Ovary (tissue), 9 donors: Measurements from ENCODE around the gene IGF1R. TPM values are rescaled to one million over a fixed set of nuclear protein-coding genes. Genes with fewer than 3 reads are reported as not detected.

ENCODE experiments used
- DNase-seq, 5 donors: peaks; one replicate each; pipeline ENCODE4 v3.0.0-alpha.2; 2019 to 2020
- H3K27ac ChIP-seq, 2 donors: fragments of 200-600 bp; one replicate each; pipeline versions ENCODE4 v1.5.1 to v1.8.0; 2019 to 2022
- H3K27me3 ChIP-seq: fragments of 200-600 bp; one replicate; pipeline ENCODE4 v1.8.0; 2022
- H3K36me3 ChIP-seq: fragments of 200-600 bp; sonication (generic); one replicate; pipeline ENCODE4 v1.5.1; 2019
- H3K4me1 ChIP-seq: one replicate; pipeline ENCODE4 v1.8.1; 2013; ENCODE audit warnings: mild to moderate bottlenecking, moderate library complexity; ENCODE audit not compliant: insufficient read depth
- H3K4me3 ChIP-seq: fragments of 200-600 bp; sonication (generic); one replicate; pipeline ENCODE4 v1.5.1; 2017
- H3K9me3 ChIP-seq, 2 donors: fragments of 200-600 bp in 1 of 2; sonication (generic) in 1 of 2; one replicate each; pipeline versions ENCODE4 v1.5.1 to v1.8.1; 2013 to 2019; ENCODE audit warnings: mild to moderate bottlenecking in 1 of 2, moderate library complexity in 1 of 2
- CTCF ChIP-seq, 3 donors: fragments of 450-650 bp in 2 of 3; fragments of 200-600 bp in 1 of 3; IDR thresholded peaks; one replicate each; pipeline versions ENCODE4 v1.5.1 to v1.8.0; 2016 to 2022; ENCODE audit warnings: antibody characterized with exemption in 3 of 3, mild to moderate bottlenecking in 1 of 3
- EP300 ChIP-seq: sonication (generic); formaldehyde crosslinking; IDR thresholded peaks from one replicate; pipeline ENCODE4 v1.6.1; 2017; ENCODE audit warnings: antibody characterized with exemption
- POLR2A ChIP-seq: fragments of 450-650 bp; IDR thresholded peaks from one replicate; pipeline ENCODE4 v1.6.1; 2017; ENCODE audit warnings: antibody characterized with exemption, mild to moderate bottlenecking, moderate library complexity
- WGBS, 3 donors: extraction: QIAGEN DNeasy Blood & Tissue Kit in 1 of 3; methylation state at CpG; one replicate each; pipeline versions ENCODE4 v1.1.5 to v1.1.7; 2013 to 2017; 5-methylcytosine and 5-hydroxymethylcytosine counted together
- intact Hi-C, 4 donors: fragments of 100-400 bp; cut with DNase I; formaldehyde crosslinking; loops; one replicate each; pipeline versions ENCODE4 v1.11.0 to v1.15.1; 2022 to 2023
- polyA plus RNA-seq, 2 donors: library from polyadenylated mRNA; stranded (reverse); fragments of 200-250 nt in 1 of 2; fragments of 350-450 nt in 1 of 2; fragmentation: Illumina TruSeq in 1 of 2; extraction: RNeasy Lipid Tissue Mini Kit (QIAGEN cat#74804) in 1 of 2; gene quantifications; one replicate each; pipeline ENCODE4 v1.2.3, GENCODE V29; 2013 to 2014
- total RNA-seq, 7 donors: library from RNA; depleted of rRNA in 2 of 7; stranded (reverse); fragments of >200 nt in 2 of 7; fragmentation: NEBNext Ultra II Directional in 3 of 7; extraction: Animal tissue kit (Norgen Biotek cat#: 25700) in 3 of 7; gene quantifications; one replicate each; pipeline versions ENCODE4 v1.1.0 to v1.2.4, GENCODE V29; 2016 to 2023
- donor health status: DM: no; HTN: no; CAD: no; lungs with moderate emphysema.
- donor health status: DM: no; HTN: no; CAD: no.
- donor health status: Bipolar disorder and iron deficiency.
- donor health status: DM: yes; HTN: yes; CAD: no.
- donor health status: DM: no; HTN: no; CAD: no.
- donor health status: DM: yes; HTN: yes; CAD: no.

Gene IGF1R
- total and polyA plus RNA-seq, 9 donors, result 15.4 to 88.7 (median 68.9) TPM

DNA sequence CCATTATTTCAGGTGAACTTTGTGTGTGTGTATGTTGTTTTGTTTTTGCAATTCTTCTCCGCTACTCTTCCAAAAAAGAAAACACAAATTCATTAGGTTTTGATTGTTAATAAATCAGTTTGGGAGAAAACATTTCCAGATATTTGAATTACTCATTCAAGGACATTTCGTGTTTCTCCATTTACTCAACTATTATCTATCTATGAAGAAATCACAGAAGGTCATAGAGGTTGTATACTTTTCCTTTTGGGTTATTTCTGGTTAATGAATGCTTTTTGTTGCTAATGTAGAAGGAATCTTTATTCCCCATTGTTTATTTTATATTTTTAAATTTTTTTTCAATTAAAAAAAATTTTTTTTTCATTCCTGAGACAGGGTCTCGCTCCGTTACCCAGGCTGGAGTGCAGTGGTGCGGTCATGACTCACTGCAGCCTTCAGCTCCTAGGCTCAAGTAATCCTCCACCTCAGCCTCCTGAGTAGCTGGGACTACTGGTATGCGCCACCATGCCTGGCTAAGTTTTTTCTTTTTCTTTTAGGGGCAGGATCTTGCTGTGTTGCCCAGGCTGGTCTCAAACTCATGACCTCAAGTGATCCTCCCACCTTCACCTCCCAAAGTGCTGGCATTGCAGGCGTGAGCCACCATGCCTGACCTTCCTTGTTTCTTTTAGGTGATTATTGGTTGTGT lies 28.4 kb downstream of the IGF1R start:
- no peak overlapping the region for H3K27ac ChIP-seq
- TF ChIP-seq POLR2A (no peak), CTCF (IDR thresholded peaks at IDR 0.05) (no peak), EP300 (no peak)
- DNase-seq, result no peak
- no peaks in the 10 kb centered on the region for H3K27me3 ChIP-seq
- no peak overlapping the region for H3K4me3 ChIP-seq
- H3K9me3 ChIP-seq, result no peaks in the 10 kb centered on the region
- WGBS, 3 donors, result 91 to 93% (median 93%) methylated on average over 7 of the region's 7 CpGs
- H3K36me3 ChIP-seq, result no peaks in the 10 kb centered on the region
- intact Hi-C loops, result loop anchor here in 1 of 4 donors (10.0 kb wide), 1 partner anchor 58 kb away; no protein-coding TSS in a partner anchor
- peaks cover 17% of the 10 kb centered on the region for H3K4me1 ChIP-seq

GRCh38 chr15:98677345-98678059 lies 29.2 kb downstream of the IGF1R start:
- WGBS, 3 donors, result 88 to 90% (median 90%) methylated on average over 5 of the region's 5 CpGs
- intact Hi-C loops, result loop anchor here in 1 of 4 donors (10.0 kb wide), 1 partner anchor 57 kb away; no protein-coding TSS in a partner anchor
- no peak for DNase-seq
- no peak overlapping the region for H3K27ac ChIP-seq
- no peaks in the 10 kb centered on the region for H3K9me3 ChIP-seq
- no peaks in the 10 kb centered on the region for H3K36me3 ChIP-seq
- no peak overlapping the region for H3K4me3 ChIP-seq
- no peaks in the 10 kb centered on the region for H3K27me3 ChIP-seq
- H3K4me1 ChIP-seq, result peaks cover 15% of the 10 kb centered on the region
- TF ChIP-seq POLR2A, result no peak
- no peak for TF ChIP-seq CTCF (IDR thresholded peaks at IDR 0.05)
- TF ChIP-seq EP300, result no peak

DNA sequence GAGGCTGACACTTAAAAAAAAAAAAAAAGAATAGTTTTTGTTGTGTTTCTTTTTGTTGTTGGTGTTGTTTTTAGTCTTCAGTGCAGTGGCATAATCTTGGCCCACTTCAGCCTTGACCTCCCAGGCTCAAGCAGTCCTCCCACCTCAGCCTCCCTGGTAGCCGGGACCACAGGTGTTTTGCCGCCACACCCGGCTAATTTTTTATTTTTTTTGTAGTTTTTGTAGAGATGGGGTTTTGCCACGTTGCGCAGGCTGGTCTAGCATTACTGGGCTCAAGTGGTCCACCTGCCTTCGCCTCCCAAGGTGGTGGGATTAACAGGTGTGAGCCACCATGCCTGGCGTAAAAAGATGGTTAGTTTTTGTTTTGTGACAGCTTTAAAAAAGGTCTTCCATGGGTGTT lies 30.1 kb downstream of the IGF1R start:
- intact Hi-C loops, result loop anchor here in 1 of 4 donors (10.0 kb wide), 1 partner anchor 56 kb away; no protein-coding TSS in a partner anchor
- Histone ChIP-seq H3K4me3 (no peak overlapping the region), H3K27me3 (no peaks in the 10 kb centered on the region), H3K36me3 (no peaks in the 10 kb centered on the region), H3K4me1 (peaks cover 17% of the 10 kb centered on the region), H3K27ac (no peak overlapping the region), H3K9me3 (no peaks in the 10 kb centered on the region)
- no peak for DNase-seq
- WGBS, 3 donors, result 90 to 93% (median 92%) methylated on average over 7 of the region's 7 CpGs
- TF ChIP-seq EP300 (no peak), POLR2A (no peak), CTCF (IDR thresholded peaks at IDR 0.05) (no peak)

- no peak for DNase-seq
- peaks cover 16% of the 10 kb centered on the region for H3K4me1 ChIP-seq
- intact Hi-C loops, result no loop called here
Observed at GRCh38 chr15:98681061-98681460, 32.7 kb downstream of the IGF1R start.

More at GRCh38 chr15:98681061-98681460, 32.7 kb downstream of the IGF1R start:
- no peaks in the 10 kb centered on the region for H3K27me3 ChIP-seq
- no peaks in the 10 kb centered on the region for H3K36me3 ChIP-seq
- H3K27ac ChIP-seq, result no peak overlapping the region
- H3K4me3 ChIP-seq, result no peak overlapping the region
- TF ChIP-seq CTCF (IDR thresholded peaks at IDR 0.05), result no peak
- no peak for TF ChIP-seq POLR2A
- H3K9me3 ChIP-seq, result no peaks in the 10 kb centered on the region
- WGBS, 3 donors, result 91 to 94% (median 94%) methylated on average over 7 of the region's 7 CpGs
